Measurements from ENCODE around the gene SVBP.
"Not testable (repeated sequence)": the region's sequence is repeated elsewhere in the genome, so short reads cannot be mapped to it uniquely, and the experiment has no call there.

SVBP gene

GRCh38 chr1:42841440-42842147 lies 24.4 kb upstream of the SVBP start:
- no peak for DNase-seq (ENCODE audit: low read depth)

- no peak for DNase-seq (ENCODE audit: low read depth)
These were observed 23.8 kb upstream of the SVBP start for GRCh38 chr1:42841010-42841409.

GRCh38 chr1:42838482-42839190 lies 21.4 kb upstream of the SVBP start:
- DNase-seq (ENCODE audit: low read depth), result no peak

GRCh38 chr1:42837709-42838108 lies 20.5 kb upstream of the SVBP start:
- no peak for DNase-seq (ENCODE audit: low read depth)

- DNase-seq (ENCODE audit: low read depth), result no peak
These were observed 18.2 kb upstream of the SVBP start for GRCh38 chr1:42835422-42835821.

GRCh38 chr1:42834803-42835202 lies 17.6 kb upstream of the SVBP start:
- DNase-seq (ENCODE audit: low read depth), result no peak

GRCh38 chr1:42833981-42834380 lies 16.8 kb upstream of the SVBP start:
- no peak for DNase-seq (ENCODE audit: low read depth)

- no peak for DNase-seq (ENCODE audit: low read depth)
These were observed 15.5 kb upstream of the SVBP start for GRCh38 chr1:42832641-42833240.

GRCh38 chr1:42831273-42831672 lies 14.1 kb upstream of the SVBP start:
- no peak for DNase-seq (ENCODE audit: low read depth)

- DNase-seq (ENCODE audit: low read depth), result no peak
These were observed 13.4 kb upstream of the SVBP start for GRCh38 chr1:42830631-42831030.

- DNase-seq (ENCODE audit: low read depth), result no peak
These were observed 8.0 kb upstream of the SVBP start for GRCh38 chr1:42825036-42825851.

- no peak for DNase-seq (ENCODE audit: low read depth)
These were observed 7.4 kb upstream of the SVBP start for GRCh38 chr1:42824481-42825035.

GRCh38 chr1:42822800-42823392 lies 5.7 kb upstream of the SVBP start:
- no peak for DNase-seq (ENCODE audit: low read depth)

GRCh38 chr1:42821690-42822089 lies 4.5 kb upstream of the SVBP start:
- no peak for DNase-seq (ENCODE audit: low read depth)

- DNase-seq (ENCODE audit: low read depth), result no peak
These were observed 3.6 kb upstream of the SVBP start for GRCh38 chr1:42820813-42821212.

- no peak for DNase-seq (ENCODE audit: low read depth)
These were observed 779 bp upstream of the SVBP start for GRCh38 chr1:42817976-42818375.

GRCh38 chr1:42817440-42817767 lies 207 bp upstream of the SVBP start:
- DNase-seq (ENCODE audit: low read depth), result no peak

GRCh38 chr1:42815941-42816584 lies 1.1 kb downstream of the SVBP start:
- DNase-seq (ENCODE audit: low read depth), result no peak

- not testable (repeated sequence) for DNase-seq (ENCODE audit: low read depth)
These were observed 2.4 kb downstream of the SVBP start for GRCh38 chr1:42814815-42815214.

- no peak for DNase-seq (ENCODE audit: low read depth)
These were observed 10.0 kb downstream of the SVBP start for GRCh38 chr1:42807056-42807668.

- no peak for DNase-seq (ENCODE audit: low read depth)
These were observed 10.6 kb downstream of the SVBP start for GRCh38 chr1:42806593-42806992.
